ENCODE data around the gene SIRPB2.

- TF ChIP-seq MYC (IDR thresholded peaks at IDR 0.05; ENCODE audit: insufficient read depth, insufficient read length, insufficient replicate concordance, low read length, severe bottlenecking) (no peak), HDAC2 (IDR thresholded peaks at IDR 0.05) (no peak), TCF7 (IDR thresholded peaks at IDR 0.05; ENCODE audit: borderline replicate concordance) (no peak), EZH2 (IDR thresholded peaks at IDR 0.05; ENCODE audit: borderline replicate concordance, control insufficient read depth, low read depth, low read length) (no peak), BHLHE40 (IDR thresholded peaks at IDR 0.05; ENCODE audit: borderline replicate concordance in 1 of 2, low read depth in 2 of 2, low read length in 1 of 2) (no peak; a peak in 1 of 4 replicates), ZNF274 (IDR thresholded peaks at IDR 0.05; ENCODE audit: insufficient read depth, insufficient read length) (no peak), SUPT20H (IDR thresholded peaks at IDR 0.05; ENCODE audit: borderline replicate concordance, control insufficient read depth, low read depth, low read length) (no peak)
- TF ChIP-seq, protein P1, sequence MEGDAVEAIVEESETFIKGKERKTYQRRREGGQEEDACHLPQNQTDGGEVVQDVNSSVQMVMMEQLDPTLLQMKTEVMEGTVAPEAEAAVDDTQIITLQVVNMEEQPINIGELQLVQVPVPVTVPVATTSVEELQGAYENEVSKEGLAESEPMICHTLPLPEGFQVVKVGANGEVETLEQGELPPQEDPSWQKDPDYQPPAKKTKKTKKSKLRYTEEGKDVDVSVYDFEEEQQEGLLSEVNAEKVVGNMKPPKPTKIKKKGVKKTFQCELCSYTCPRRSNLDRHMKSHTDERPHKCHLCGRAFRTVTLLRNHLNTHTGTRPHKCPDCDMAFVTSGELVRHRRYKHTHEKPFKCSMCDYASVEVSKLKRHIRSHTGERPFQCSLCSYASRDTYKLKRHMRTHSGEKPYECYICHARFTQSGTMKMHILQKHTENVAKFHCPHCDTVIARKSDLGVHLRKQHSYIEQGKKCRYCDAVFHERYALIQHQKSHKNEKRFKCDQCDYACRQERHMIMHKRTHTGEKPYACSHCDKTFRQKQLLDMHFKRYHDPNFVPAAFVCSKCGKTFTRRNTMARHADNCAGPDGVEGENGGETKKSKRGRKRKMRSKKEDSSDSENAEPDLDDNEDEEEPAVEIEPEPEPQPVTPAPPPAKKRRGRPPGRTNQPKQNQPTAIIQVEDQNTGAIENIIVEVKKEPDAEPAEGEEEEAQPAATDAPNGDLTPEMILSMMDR (IDR thresholded peaks at IDR 0.05 in 2 of 3, conservative IDR thresholded peaks at IDR 0.05 in 1 of 3; ENCODE audit: control insufficient read depth in 2 of 3, extremely low read depth in 1 of 3, insufficient read depth in 1 of 3, low read depth in 3 of 3, low read length in 3 of 3), result no peak
- TF ChIP-seq, protein P2, sequence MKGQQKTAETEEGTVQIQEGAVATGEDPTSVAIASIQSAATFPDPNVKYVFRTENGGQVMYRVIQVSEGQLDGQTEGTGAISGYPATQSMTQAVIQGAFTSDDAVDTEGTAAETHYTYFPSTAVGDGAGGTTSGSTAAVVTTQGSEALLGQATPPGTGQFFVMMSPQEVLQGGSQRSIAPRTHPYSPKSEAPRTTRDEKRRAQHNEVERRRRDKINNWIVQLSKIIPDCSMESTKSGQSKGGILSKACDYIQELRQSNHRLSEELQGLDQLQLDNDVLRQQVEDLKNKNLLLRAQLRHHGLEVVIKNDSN (IDR thresholded peaks at IDR 0.05; ENCODE audit: borderline replicate concordance, extremely low read length, insufficient read depth, low read depth, low read length), result no peak
These were observed 28.4 kb downstream of the SIRPB2 start for GRCh38 chr20:1462834-1463233.

Data from GM12878 (cell line).